HG02970 (cell line): ENCODE results near the gene INPP4B.
"Not testable (repeated sequence)": the region's sequence is repeated elsewhere in the genome, so short reads cannot be mapped to it uniquely, and the experiment has no call there.

ENCODE experiments used
- ATAC-seq: cut with Tn5 transposase; IDR thresholded peaks from one replicate; pipeline ENCODE4 v1.9.1; 2021; ENCODE audit warnings: mild to moderate bottlenecking, moderate library complexity, moderate number of reproducible peaks; ENCODE audit not compliant: unreplicated experiment, low FRiP score

INPP4B gene

DNA sequence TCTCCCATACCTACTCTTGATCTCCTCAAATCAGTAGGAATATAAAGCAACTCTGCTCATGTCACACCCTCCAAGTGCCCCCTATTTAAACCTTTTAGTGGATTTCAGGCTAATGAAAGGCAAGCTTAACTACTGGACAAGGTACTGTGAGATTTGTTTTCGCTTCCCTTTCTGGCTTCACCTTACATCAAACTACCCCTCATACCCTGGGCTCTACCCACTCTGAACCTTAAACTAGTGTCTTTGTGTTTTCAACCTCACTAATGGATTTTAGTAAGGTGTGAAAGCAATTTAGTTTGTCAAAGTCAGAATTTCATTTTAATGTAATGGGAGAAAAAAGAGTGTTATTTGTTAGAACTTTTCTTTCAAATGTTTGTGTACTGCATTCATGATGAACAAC, 291.7 kb downstream of the INPP4B start:
- ATAC-seq: no peak

GRCh38 chr4:142551517-142552305, 294.4 kb downstream of the INPP4B start:
- no peak for ATAC-seq

DNA sequence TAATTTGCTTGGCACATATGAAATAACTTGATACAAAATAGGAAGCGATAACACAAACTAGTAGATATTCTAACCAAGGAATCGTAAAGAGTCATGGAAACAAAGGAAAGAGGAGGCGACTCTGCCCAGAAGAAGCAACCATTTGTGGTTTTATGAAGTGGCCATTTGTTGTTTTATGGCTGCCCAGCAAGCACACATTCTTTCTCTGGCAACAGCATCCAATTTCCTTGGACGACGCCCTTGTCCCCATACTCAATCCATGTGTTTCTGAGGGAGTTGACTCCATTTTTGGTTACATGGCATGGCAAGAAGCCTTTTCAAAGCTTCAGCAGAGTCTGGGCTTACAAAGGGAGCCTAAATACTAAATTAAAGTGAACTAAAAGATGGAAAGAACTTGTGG, 295.1 kb downstream of the INPP4B start:
- no peak for ATAC-seq

DNA sequence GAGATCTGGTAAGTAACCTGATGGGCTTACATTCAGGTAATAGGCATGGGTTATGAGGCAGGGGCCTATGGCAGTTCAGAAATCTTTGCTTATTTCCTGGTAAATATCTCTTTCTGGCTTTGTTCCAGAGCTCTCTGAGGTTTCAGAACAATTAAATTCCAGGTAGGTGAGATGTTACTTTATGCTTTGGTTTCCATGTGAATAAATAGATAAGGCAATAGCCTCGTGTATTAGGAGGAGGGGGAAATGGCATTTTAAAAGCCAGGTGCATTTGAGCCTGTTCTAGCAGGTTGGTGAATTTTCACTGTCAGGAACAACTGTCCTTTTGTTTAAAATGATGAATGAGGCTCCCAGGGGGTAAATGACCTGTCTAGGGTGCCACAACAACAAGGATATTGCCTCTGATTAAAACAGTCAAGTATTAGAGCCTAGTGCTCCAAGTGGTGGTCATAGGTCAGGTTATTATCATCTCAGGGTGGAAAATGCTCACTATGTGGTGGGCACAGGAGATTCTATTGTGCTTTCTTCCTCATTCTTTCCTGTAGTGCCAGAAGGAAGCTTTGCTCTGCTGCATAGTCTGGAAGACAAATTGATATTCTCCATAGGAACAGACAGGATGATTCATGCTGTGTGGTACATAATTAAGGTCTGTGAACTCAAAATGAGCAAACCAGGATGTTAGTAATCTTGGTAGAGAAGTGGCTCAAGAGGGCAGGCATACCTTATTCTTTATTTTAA, 296.2 kb downstream of the INPP4B start:
- ATAC-seq: no peak

- ATAC-seq: no peak
Observed at GRCh38 chr4:142549248-142549647, 296.9 kb downstream of the INPP4B start.

- ATAC-seq: no peak
Observed at GRCh38 chr4:142548491-142548890, 297.6 kb downstream of the INPP4B start.

DNA sequence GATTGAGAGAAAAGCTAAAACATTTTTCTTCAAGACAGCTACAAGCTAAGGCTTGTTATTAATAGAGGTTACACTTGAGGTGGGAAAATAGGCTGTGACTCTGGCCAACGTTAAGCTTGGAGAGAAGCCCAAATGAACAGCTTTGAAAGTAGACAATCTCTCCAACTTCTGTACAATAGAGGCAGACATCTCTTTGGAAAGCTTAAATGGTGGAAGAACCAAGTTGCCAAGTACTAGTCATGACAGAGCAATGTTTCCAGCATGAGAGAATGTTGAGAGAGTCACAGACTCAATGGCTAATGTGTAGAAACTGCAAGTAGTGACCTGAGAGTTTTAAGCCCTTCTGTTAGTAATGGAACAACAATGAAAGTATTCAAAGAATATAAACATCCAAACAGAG, 298.1 kb downstream of the INPP4B start:
- no peak for ATAC-seq

DNA sequence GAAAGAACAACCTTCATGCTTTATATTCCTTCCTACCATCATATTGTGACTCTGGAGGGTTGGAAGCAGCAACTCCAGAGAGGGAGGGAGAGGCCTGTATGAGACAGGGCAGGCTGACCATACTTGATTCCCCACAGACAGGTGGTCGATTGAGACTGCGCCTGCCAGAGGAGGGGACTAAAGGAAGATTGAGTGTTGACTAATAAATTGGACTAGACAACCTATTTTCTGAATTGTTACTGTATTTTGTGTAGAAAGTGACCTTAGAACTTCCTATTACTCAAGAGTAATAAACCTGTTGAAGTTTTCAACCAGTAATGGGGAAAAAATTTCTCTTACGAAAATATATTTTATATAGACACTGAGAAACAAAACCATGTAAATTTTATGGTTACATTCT, 301.5 kb downstream of the INPP4B start:
- no peak for ATAC-seq

- ATAC-seq: no peak
Observed at GRCh38 chr4:142544039-142544438, 302.1 kb downstream of the INPP4B start.

- no peak for ATAC-seq
Observed at GRCh38 chr4:142540483-142540804, 305.7 kb downstream of the INPP4B start.

DNA sequence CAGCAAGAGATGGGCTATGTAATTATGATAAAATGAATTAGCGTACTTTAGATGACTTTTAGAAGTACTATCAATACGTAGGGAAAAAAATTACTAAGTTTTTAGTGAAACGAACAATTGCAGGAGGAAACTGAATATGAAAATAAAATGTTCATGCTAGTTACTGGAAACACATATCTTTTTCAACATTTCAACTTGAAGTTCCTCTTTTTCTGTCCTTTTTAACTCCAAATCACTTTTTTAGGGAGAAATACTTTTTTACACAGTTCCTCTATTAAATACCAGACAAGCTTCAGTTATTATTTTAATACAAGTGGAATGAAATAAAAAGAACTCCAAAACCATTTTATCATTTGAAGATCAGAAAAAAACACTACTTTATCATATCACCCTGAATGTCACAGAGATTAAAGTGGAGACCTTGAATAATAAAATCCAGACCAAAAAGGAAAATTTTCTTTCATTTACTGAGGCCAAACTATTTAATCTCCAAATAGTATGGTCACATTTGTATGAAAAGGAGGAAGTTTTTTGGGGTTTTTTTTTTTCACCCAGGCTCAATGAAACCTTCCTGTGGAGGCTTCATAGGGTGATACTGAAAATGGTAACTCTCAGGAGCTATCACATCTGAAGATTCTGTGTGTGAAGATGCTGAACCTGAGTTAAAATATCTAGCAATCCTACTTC, 306.2 kb downstream of the INPP4B start:
- ATAC-seq: no peak

DNA sequence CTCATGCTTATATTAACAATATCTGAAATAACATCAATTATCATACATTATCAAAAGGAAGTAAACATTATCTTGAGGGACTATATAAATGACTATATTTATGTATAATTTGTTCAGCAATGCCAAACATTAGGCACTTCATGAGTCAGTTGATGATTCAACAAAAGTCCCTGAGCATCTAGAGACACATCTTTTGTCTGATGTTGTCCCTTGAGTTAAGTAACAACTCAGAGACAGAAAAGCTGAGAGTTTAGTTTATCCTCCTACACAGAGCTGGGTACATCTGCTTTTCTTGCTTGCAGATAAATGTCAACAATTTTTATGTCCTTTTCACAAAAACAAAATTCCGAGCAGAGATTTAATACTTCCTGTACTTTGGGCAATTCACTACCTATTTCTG, 311.1 kb downstream of the INPP4B start:
- no peak for ATAC-seq

GRCh38 chr4:142532054-142532453, 314.0 kb downstream of the INPP4B start:
- ATAC-seq: no peak

DNA sequence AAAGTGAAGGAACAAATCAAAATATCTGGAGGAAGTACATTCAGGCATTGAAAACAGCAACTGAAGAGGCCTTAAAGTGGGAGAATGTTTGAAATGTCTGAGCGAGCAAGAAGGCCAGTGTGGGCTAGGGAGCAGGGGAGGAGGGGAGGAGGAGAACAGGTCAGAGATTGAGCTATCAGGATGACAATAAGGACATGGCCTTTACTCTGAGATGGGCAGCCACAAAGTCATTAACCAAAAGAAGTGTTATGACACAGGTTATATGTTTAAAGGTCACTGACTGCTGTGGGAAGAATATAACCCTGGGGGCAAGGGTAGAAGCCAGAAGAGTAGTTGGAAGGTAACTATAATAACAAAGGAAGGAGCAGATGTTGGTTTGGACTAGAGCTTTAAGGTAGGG, 315.4 kb downstream of the INPP4B start:
- ATAC-seq: no peak

DNA sequence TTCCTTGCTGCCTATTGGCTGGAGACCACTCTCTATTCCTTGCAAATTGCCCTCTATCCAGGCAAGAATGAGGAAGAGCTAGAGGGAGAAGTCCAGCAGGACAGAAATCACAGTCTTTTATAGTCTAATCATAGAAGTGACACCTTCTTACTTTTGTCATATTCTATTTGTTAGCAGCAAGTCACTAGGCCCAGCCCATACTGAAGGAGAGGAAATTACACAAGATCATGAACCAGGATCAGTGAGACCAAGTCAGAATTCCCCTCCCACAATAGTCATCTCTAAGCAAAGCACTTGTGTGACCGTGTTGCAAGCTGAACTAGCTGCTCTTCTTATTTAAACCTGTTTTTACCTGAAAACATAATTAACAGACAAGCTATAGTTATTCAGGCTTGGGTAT, 317.7 kb downstream of the INPP4B start:
- ATAC-seq: no peak

DNA sequence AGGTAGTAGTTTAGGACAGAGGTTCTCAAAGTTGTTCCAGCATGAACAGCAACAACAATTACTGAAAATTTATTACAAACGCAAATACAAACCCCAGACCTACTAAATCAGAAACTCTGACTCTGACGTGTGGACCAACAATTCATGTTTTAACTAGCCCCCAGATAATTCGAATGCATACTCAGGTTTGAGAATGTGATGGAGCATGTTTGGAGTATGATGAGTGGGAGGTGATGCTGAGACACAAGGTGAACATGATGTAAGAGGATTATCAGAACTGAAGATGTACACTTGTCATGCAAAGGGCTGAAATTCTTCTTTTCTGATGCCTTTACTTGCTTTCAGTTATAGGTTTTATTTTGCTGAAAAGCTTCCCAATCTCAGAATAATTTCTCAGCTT, 323.0 kb downstream of the INPP4B start:
- no peak for ATAC-seq

GRCh38 chr4:142519342-142519741, 326.8 kb downstream of the INPP4B start:
- ATAC-seq: no peak

DNA sequence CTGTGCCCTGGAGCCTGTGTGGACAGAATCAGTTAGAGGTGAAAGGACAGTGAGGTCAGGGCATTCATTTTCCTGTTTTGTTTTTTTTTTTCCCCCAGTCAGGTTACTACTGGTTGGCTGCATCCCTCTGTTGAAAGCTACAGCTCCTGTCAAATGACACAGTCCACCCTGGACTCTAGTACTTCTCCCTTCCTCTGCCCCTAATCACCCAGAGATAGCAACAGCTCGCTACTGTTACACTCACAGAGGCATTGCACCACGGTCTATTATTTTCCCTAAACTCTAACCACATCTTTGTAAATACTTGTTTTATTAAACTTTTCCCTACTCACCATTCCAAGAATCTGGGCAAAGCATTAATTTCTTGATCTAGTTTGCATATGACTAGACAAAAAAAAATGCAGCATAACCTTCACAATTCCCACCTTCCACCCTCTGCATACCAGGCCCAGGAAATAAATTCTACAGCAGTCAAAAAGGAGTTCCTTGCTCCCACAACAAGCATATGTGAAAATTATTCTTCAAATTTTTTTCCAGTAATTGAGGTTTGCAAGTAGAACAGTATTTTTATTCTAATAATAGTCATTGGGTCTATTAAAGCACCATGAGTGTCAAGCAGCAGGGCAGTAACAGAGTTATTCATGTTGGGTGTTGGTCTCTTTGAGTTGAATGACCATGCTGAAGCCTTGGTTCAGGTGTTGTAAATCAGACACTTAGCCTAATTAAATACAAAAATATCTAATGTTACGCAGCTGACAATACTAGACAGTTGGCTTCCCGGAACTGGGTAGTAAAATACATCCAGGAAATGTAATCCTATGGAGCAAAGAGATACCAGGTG, 329.2 kb downstream of the INPP4B start:
- ATAC-seq: no peak

DNA sequence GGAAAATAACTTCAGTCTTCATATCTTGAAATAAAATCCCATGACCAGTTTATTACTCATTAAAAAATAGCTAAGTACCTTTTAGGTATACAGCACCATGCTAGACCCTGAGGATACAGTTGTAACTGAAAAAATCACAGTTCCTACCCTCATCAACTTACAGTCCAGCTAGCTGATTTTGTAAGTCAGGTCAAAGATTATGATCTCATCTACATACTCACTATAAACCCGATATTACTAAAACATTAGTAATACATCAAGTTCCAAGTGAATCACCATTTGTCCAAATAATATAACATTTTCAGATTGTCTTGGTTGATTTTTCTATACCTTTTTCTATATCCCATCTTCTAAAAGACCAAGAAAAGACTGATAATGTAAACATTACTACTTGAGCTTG, 333.9 kb downstream of the INPP4B start:
- ATAC-seq: no peak

GRCh38 chr4:142509881-142510280, 336.2 kb downstream of the INPP4B start:
- no peak for ATAC-seq

- ATAC-seq: not testable (repeated sequence)
Observed at GRCh38 chr4:142509381-142509780, 336.7 kb downstream of the INPP4B start.
